Choroid plexus epithelial cell (primary cell): ENCODE measurements around the gene TSLP.

Experiments
- DNase-seq: peaks from one replicate; pipeline ENCODE4 v3.0.0-alpha.2; 2010; ENCODE audit warnings: low read depth
- H3K4me3 ChIP-seq: 2 replicates; pipeline ENCODE4 v1.5.1; 2011; ENCODE audit warnings: low read depth, mild to moderate bottlenecking, control low read depth, low read length, moderate library complexity
- CTCF ChIP-seq: conservative IDR thresholded peaks from 2 replicates; pipeline ENCODE4 v1.5.1; 2011; ENCODE audit warnings: low read depth, mild to moderate bottlenecking, control low read depth, inconsistent platforms, low read length, moderate library complexity

The TSLP gene

GRCh38 chr5:111063709-111064322 is 7.7 kb upstream of the TSLP start:
- peak; percentile 82 for TF ChIP-seq CTCF
- H3K4me3 ChIP-seq, result no peak overlapping the region
- peak; percentile 72 for DNase-seq

- DNase-seq, result no peak
Observed at GRCh38 chr5:111066261-111066938, 5.1 kb upstream of the TSLP start.

GRCh38 chr5:111068213-111068612 is 3.3 kb upstream of the TSLP start:
- TF ChIP-seq CTCF, result no peak
- H3K4me3 ChIP-seq, result no peak overlapping the region
- peak; percentile 56 for DNase-seq

More at GRCh38 chr5:111066261-111066938, 5.1 kb upstream of the TSLP start:
- TF ChIP-seq CTCF, result no peak
- no peak overlapping the region for H3K4me3 ChIP-seq

GRCh38 chr5:111069839-111070238 is 1.7 kb upstream of the TSLP start:
- TF ChIP-seq CTCF, result no peak
- DNase-seq, result peak; percentile 72
- no peak overlapping the region for H3K4me3 ChIP-seq

GRCh38 chr5:111070272-111071134 is 1.0 kb upstream of the TSLP start:
- peak; percentile 36 for DNase-seq
- TF ChIP-seq CTCF, result peak; percentile 32
- peak overlapping the region; percentile 51 for H3K4me3 ChIP-seq

- TF ChIP-seq CTCF, result peak; percentile 24
- peak overlapping the region; percentile 67 for H3K4me3 ChIP-seq
- DNase-seq, result peak; percentile 36
Observed at GRCh38 chr5:111072949-111073682, 1.6 kb downstream of the TSLP start.
